NCI-H1694 treated with DMSO at 0.1 percent for 48 hours (cell line): ENCODE measurements around the gene CARNS1.
"Not testable (repeated sequence)": the region's sequence is repeated elsewhere in the genome, so short reads cannot be mapped to it uniquely, and the experiment has no call there.

Source experiments
- DNase-seq: peaks from one replicate; lab custom pipeline; 2025; lab: John Stamatoyannopoulos, UW

CARNS1 gene

DNA sequence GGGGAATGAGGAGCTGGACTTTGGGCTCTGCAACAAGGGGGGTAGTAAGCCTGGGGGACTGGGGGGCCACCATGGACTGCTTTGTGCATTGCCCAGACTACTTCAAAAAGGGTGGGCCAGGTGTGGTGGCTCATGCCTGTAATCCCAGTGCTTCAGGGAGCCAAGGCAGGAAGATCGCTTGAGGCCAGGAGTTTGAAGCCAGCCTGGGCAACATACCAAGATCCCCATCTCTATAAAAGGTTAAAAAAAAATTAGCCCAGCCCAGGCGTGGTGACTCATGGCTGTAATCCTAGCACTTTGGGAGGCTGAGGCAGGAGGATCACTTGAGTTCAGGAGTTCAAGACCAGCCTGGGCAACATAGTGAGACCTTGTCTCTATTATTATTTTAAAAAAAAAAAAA is 50.1 kb downstream of the CARNS1 start:
- not testable (repeated sequence) for DNase-seq

GRCh38 chr11:67466367-67466766 is 50.9 kb downstream of the CARNS1 start:
- DNase-seq, result no peak

DNA sequence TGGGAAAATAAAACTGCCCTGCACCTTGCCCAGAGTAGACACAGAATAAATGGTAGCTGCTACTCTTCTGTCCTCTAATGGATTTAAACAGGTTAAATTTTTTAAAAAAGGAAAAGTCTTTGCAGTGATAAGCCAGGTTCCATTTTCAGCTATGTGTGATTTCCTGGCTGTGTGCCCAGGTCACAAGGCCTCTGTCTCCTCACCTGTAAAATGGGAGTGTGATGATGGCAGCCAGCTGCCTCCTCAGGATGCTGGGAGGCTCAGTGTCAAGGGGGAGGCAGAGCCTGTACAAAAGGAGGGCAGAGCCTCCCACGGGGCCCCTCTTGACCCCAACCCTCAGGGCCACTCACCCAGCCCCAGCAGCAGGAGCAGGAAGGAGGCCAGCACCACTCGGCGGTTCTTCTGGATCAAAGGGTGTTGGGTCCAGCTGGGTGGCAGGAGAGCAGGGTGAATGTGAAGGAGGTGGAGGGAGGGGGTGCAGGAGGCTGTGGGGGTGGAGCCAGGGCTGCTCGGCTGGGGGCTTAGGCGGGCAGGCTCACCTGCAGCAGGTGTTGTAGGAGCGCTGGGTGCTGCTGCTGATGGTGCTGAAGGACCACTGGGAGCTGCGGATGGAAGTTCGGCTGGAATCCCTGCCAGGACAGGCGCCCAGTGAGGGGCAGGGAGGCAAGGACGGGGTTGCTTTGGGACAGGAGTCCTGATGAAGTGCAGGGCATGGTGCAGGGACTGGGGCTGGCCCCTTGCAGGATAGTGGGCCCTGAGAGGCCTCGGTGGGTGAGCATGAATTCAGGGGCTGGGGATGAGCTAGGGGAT is 51.7 kb downstream of the CARNS1 start:
- DNase-seq, result no peak

DNA sequence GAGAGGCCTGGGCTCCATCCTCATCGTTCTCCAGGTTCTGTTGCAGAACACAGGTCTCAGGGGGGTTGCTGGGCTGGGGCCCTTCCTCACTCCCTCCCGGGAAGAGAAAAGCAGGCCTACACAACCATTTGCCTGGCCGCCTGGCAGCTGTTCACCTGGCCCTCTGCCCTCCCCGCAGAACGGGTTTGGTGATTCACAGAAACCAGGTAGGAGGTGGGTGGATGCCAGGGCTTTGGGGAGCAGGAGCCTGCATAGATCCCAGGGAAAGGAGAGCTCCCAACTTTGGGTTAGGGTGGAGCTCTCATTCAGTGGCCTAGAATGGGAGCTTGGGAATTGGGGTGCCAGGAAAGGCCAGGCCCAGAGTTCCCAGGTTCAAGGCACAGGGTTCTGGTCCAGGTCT is 52.6 kb downstream of the CARNS1 start:
- DNase-seq, result no peak

GRCh38 chr11:67468456-67468758 is 52.9 kb downstream of the CARNS1 start:
- no peak for DNase-seq

DNA sequence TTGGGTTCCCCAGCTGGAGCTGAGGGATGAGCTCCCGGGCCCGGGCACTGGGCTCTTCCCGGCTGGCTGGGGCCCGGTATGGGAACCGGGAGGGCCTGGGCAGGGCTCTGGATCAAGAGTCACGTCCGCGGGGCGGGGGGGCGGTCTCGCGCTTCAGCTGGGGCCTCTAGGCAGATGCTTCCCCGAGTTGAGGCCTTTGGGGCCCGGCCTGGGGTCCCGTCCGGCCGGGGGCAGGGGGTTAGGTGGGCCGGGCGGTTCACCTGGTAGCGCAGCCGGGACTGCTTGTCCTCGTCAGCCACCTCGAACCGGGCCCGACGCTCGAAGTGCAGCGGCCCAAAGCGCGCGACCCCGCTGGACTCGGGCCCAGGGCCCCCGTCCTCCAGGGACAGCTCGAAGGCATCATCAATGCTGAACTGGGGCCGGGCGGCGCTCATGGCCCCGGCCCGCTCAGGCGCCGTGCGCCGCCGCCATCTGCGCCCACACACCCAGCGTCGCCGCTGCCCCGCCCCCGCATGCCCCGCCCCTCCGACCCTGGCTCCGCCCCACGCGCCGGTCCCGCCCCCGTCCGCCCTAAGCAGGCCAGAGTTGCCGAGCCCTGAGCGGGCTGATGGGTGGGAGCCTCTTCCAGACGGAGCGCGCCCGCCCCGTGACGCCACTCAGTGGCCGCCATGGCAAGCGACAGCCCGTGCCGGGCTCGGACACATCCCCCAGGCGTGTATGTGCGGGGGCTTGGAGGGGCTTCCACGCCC is 53.5 kb downstream of the CARNS1 start, which contains the start of gene TMEM134:
Gene TMEM134 (minus strand): TSS at position 493 of the 749 bp plus-strand sequence. CDS start 59 bp downstream, at position 434.
- peak; percentile 70 for DNase-seq

GRCh38 chr11:67469508-67469811 is 54.0 kb downstream of the CARNS1 start:
- no peak for DNase-seq

DNA sequence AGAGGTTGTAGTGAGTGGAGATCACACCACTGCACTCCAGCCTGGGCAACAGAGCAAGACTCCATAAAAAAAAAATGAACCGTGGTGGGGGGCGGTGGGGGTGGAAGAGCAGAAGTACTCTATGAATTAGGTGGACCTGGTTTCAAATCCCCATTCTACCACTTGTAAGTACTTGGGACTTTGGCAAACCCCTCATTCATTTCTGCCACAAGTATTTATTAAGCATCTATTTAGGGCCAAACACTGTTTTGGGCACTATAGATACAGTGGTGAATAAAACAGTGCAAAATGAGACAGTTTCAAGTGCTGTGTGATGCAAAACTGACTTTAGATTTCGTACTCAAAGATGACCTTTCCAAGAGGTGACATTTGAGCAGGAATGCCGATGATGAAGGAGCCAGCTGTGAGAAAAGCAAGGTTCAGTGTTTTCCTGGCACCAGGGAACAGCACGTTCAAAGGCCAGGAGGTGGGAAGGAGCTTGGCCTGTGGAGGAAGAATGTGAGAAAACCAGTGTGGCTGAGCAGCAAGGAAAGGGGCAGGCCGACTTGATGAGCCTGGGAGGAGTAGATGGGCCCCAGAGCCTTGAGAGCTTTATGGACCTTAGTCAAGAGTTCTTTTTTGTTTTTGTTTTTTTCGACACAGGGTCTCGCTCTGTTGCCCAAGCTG is 55.0 kb downstream of the CARNS1 start:
- no peak for DNase-seq

- DNase-seq, result no peak
Measured at GRCh38 chr11:67472882-67473281, 57.4 kb downstream of the CARNS1 start.
